SK-N-SH treated with all-trans-retinoic acid at 6 μM for 48 hours (cell line): ENCODE measurements around the gene NAB1.

Source experiments
- ATAC-seq: fragments of 200-7000 bp; cut with Tn5 transposase; 3 replicates; pipeline ENCODE4 v1.9.1; 2020; ENCODE audit warnings: mild to moderate bottlenecking, moderate library complexity
- BACH2 ChIP-seq: fragments of 250-450 bp; sonication (Bioruptor Pico); IDR thresholded peaks from 2 replicates; pipeline ENCODE4 v1.9.0; 2021; ENCODE audit warnings: mild to moderate bottlenecking, borderline replicate concordance
- CREB5 ChIP-seq: fragments of 250-450 bp; sonication (Bioruptor Pico); IDR thresholded peaks from 2 replicates; pipeline ENCODE4 v1.5.1; 2020; ENCODE audit warnings: low read depth, mild to moderate bottlenecking, moderate library complexity
- CSDC2 ChIP-seq: fragments of 250-450 bp; sonication (Bioruptor Pico); IDR thresholded peaks from 2 replicates; pipeline ENCODE4 v1.5.0; 2020; ENCODE audit warnings: mild to moderate bottlenecking, moderate library complexity
- CSRNP3 ChIP-seq: fragments of 250-450 bp; sonication (Bioruptor Pico); IDR thresholded peaks from 2 replicates; pipeline ENCODE4 v1.5.1; 2021; ENCODE audit warnings: mild to moderate bottlenecking, moderate library complexity
- GLIS3 ChIP-seq: fragments of 250-450 bp; sonication (Bioruptor Pico); IDR thresholded peaks from 2 replicates; pipeline ENCODE4 v1.5.0; 2020; ENCODE audit warnings: mild to moderate bottlenecking, moderate library complexity
- ISL1 ChIP-seq: fragments of 250-450 bp; sonication (Bioruptor Pico); IDR thresholded peaks from 2 replicates; pipeline ENCODE4 v2.1.2; 2022; ENCODE audit warnings: mild to moderate bottlenecking, moderate library complexity
- OSR1 ChIP-seq: fragments of 250-450 bp; sonication (Bioruptor Pico); IDR thresholded peaks from 2 replicates; pipeline ENCODE4 v1.8.0; 2022; ENCODE audit warnings: moderate library complexity, mild to moderate bottlenecking, inconsistent platforms
- PATZ1 ChIP-seq: fragments of 250-450 bp; sonication (Bioruptor Pico); IDR thresholded peaks from 2 replicates; pipeline ENCODE4 v1.8.0; 2020; ENCODE audit warnings: mild to moderate bottlenecking, moderate library complexity, borderline replicate concordance
- POU6F1 ChIP-seq: fragments of 250-450 bp; sonication (Bioruptor Pico); IDR thresholded peaks from 2 replicates; pipeline ENCODE4 v1.8.0; 2021; ENCODE audit warnings: low read depth, mild to moderate bottlenecking, moderate library complexity, borderline replicate concordance
- PPARA ChIP-seq: fragments of 250-450 bp; sonication (Bioruptor Pico); IDR thresholded peaks from 2 replicates; pipeline ENCODE4 v1.5.0; 2020; ENCODE audit warnings: mild to moderate bottlenecking, borderline replicate concordance
- SNAI2 ChIP-seq: fragments of 250-450 bp; sonication (Bioruptor Pico); IDR thresholded peaks from 2 replicates; pipeline ENCODE4 v1.5.0; 2020; ENCODE audit warnings: mild to moderate bottlenecking, moderate library complexity
- TCF4 ChIP-seq: fragments of 250-450 bp; sonication (Bioruptor Pico); IDR thresholded peaks from 2 replicates; pipeline ENCODE4 v1.8.0; 2021; ENCODE audit warnings: mild to moderate bottlenecking, moderate library complexity, borderline replicate concordance
- TOX ChIP-seq: fragments of 250-450 bp; sonication (Bioruptor Pico); IDR thresholded peaks from 2 replicates; pipeline ENCODE4 v1.8.0; 2021; ENCODE audit warnings: mild to moderate bottlenecking, moderate library complexity, borderline replicate concordance
- TSHZ2 ChIP-seq: fragments of 250-450 bp; sonication (Bioruptor Pico); IDR thresholded peaks from 2 replicates; pipeline ENCODE4 v1.5.0; 2020; ENCODE audit warnings: mild to moderate bottlenecking, moderate library complexity
- ZFP3 ChIP-seq: fragments of 250-450 bp; sonication (Bioruptor Pico); IDR thresholded peaks from 2 replicates; pipeline ENCODE4 v1.5.0; 2020; ENCODE audit warnings: mild to moderate bottlenecking, moderate library complexity
- ZFP30 ChIP-seq: fragments of 450-650 bp; formaldehyde crosslinking; IDR thresholded peaks from 2 replicates; pipeline ENCODE4 v1.5.0; 2022; ENCODE audit warnings: mild to moderate bottlenecking, moderate library complexity
- ZNF565 ChIP-seq: fragments of 450-650 bp; formaldehyde crosslinking; conservative IDR thresholded peaks from 2 replicates; pipeline ENCODE4 v1.5.0; 2020; ENCODE audit warnings: low read depth, mild to moderate bottlenecking, moderate library complexity
- ZNF8 ChIP-seq: fragments of 450-650 bp; formaldehyde crosslinking; IDR thresholded peaks from 2 replicates; pipeline ENCODE4 v1.5.0; 2020; ENCODE audit warnings: mild to moderate bottlenecking, moderate library complexity

NAB1 gene

GRCh38 chr2:190696792-190697398 is 48.0 kb downstream of the NAB1 start (continued):
- no peak for TF ChIP-seq TOX (CRISPR knock-in tag)
- TF ChIP-seq ISL1 (CRISPR knock-in tag) = no peak
- TF ChIP-seq ZFP30 = no peak
- TF ChIP-seq ZNF8 (CRISPR knock-in tag) = no peak
- TF ChIP-seq, all 23 proteins: peak for 0

- ATAC-seq = no peak
- TF ChIP-seq POU6F1 (CRISPR knock-in tag) = no peak
- TF ChIP-seq PATZ1 (CRISPR knock-in tag) = no peak
- TF ChIP-seq TOX (CRISPR knock-in tag) = no peak
- TF ChIP-seq TSHZ2 (CRISPR knock-in tag) = no peak
- no peak for TF ChIP-seq CSRNP3
- TF ChIP-seq CREB5 (CRISPR knock-in tag) = no peak
- no peak for TF ChIP-seq TCF4
- TF ChIP-seq ZFP3 (CRISPR knock-in tag) = no peak
- TF ChIP-seq OSR1 (CRISPR knock-in tag) = no peak
- TF ChIP-seq SNAI2 (CRISPR knock-in tag) = no peak
- no peak for TF ChIP-seq BACH2 (CRISPR knock-in tag)
- no peak for TF ChIP-seq CSDC2
- TF ChIP-seq ZFP30 = no peak
- no peak for TF ChIP-seq GLIS3 (CRISPR knock-in tag)
- TF ChIP-seq, all 23 proteins: peak for 0
Measured at GRCh38 chr2:190697421-190697820, 48.5 kb downstream of the NAB1 start.

GRCh38 chr2:190698895-190699294 is 50.0 kb downstream of the NAB1 start:
- peak; percentile 37; the same call in 1 of the 3 replicates for ATAC-seq
- TF ChIP-seq ISL1 (CRISPR knock-in tag) = no peak
- TF ChIP-seq PATZ1 (CRISPR knock-in tag) = no peak
- TF ChIP-seq CSRNP3 = no peak
- no peak for TF ChIP-seq PPARA (CRISPR knock-in tag)
- no peak for TF ChIP-seq ZNF565 (CRISPR knock-in tag)
- TF ChIP-seq SNAI2 (CRISPR knock-in tag) = no peak
- no peak for TF ChIP-seq TOX (CRISPR knock-in tag)
- TF ChIP-seq ZFP3 (CRISPR knock-in tag) = no peak
